ENCODE data around the gene UBE2K.
A peak's percentile ranks its signal among the peaks of the same experiment; 100 is the strongest.
"Not testable (repeated sequence)": the region's sequence is repeated elsewhere in the genome, so short reads cannot be mapped to it uniquely, and the experiment has no call there.

Gene UBE2K

DNA sequence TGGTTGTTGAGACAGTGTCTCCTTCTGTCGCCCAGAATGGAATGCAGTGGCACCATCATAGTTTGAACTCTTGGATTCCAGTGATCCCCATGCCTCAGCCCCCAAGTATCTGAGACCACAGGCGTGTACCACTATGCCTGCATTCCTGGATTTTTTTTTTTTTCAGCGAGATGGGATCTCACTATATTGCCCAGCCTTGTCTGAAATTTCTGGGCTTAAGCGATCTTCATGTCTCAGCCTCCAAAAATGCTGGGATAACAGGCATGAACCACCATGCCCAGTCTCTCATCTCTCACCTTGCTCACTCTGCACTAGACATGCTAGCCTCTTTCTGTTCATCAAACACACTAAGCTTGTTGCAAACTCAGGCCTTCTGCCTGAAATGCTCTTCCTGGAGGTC, 104.1 kb downstream of the UBE2K start:
- DNase-seq (ENCODE audit: low read depth in 2 of 2), result no peak

DNA sequence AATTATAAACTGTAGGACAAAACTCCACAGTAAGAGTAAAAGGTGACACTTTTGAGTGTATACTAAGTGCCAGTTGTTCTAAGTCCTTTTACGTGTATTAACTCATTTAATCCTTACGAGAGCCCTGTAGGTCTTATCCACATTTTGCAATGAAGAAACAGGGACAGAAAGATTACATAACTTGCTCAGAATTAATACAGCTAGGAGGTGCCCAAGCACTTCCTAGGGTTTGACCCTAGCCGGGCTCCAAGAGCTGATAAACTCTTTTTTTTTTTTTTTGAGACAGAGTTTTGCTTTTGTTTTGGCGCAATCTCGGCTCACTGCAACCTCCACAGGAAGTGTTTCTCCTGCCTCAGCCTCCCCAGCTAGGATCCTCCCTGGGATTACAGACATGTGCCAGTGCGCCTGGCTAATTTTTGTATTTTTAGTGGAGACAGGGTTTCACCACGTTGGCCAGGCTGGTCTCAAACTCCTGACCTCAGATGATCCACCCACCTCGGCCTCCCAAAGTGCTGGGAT, 110.4 kb downstream of the UBE2K start:
- no peak for DNase-seq (ENCODE audit: low read depth in 2 of 2)

DNA sequence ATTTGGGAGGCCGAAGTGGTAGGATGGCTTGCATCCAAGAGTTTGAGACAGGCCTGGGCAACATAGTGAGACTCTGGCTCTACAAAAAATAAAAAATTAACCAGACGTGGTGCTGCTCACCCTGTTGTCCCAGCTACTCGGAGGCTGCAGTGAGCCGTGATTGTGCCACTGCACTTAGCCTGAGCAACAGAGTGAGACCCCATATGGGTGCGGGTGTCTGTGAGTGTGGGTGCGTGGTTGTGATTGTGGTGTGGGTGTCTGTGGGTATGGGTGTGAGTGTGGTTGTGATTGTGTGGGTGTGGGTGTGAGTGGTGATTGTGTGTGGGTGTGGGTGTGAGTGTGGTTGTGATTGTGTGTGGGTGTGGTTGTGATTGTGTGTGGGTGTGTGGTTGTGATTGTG, 114.6 kb downstream of the UBE2K start:
- no peak for DNase-seq (ENCODE audit: low read depth in 2 of 2)

DNA sequence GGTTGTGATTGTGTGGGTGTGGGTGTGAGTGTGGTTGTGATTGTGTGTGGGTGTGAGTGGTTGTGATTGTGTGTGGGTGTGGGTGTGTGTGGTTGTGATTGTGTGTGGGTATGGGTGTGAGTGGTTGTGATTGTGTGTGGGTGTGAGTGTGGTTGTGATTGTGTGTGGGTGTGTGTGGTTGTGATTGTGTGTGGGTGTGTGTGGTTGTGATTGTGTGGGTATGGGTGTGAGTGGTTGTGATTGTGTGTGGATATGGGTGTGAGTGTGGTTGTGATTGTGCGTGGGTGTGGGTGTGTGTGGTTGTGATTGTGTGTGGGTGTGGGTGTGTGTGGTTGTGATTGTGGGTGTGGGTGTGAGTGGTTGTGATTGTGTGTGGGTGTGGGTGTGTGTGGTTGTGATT, 115.1 kb downstream of the UBE2K start:
- DNase-seq (ENCODE audit: low read depth in 2 of 2), result not testable (repeated sequence)

DNA sequence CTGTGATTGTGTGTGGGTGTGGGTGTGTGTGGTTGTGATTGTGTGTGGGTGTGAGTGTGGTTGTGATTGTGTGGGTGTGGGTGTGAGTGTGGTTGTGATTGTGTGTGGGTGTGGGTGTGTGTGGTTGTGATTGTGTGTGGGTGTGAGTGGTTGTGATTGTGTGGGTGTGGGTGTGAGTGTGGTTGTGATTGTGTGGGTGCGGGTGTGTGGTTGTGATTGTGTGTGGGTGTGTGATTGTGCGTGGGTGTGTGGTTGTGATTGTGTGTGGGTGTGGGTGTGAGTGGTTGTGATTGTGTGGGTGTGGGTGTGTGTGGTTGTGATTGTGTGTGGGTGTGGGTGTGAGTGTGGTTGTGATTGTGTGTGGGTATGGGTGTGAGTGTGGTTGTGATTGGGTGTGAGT, 115.8 kb downstream of the UBE2K start:
- not testable (repeated sequence) for DNase-seq (ENCODE audit: low read depth in 2 of 2)

DNA sequence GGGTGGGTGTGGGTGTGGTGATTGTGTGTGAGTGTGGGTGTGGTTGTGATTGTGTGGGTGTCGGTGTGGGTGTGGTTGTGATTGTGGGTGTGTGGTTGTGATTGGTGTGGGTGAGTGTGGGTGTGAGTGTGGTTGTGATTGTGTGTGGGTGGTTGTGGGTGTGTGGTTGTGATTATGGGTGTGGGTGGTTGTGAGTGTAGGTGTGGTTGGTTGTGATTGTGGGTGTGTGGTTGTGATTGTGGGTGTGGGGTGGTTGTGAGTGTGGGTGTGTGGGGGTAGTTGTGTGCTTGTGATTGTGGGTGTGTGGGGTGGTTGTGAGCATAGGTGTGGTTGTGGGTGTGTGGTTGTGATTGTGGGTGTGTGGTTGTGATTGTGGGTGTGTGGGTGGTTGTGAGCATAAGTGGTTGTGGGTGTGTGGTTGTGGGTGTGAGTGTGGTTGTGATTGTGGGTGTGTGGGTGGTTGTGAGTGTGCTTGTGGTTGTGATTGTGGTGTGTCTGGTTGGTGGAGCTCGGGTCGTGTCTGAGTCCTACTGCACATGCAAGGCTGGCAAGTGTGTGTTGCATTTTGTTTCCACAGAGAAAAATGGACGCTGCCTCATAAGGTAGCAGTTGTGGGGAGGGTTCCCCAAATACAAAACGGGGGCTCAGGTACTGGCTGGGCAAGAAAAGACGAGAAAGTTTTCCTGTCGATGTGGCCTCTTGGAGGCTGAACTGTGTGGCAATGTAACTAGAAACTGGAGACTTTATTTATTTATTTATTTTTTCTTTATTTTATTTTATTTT, 116.7 kb downstream of the UBE2K start:
- DNase-seq (ENCODE audit: low read depth in 2 of 2), result no peak

DNA sequence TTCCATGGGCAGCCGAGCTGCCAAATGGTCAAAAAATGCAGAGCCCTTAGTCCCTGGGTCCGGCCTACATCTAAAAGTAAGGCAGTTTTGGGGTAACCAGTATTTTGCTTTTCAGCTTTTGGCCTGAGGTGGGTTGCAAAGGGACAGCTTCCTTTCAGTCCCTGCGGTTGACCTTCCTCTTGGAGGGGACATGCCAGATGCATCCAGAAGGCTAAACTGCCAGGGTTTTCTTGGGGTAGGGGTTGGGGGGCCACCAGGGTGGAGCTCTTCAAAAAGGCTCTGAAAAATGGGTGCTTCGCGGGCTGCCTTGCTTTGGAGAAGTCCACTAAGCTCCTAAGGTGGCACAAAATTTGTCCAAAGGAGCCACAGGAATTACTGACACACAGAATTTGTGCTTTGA, 120.7 kb downstream of the UBE2K start:
- DNase-seq (ENCODE audit: low read depth in 2 of 2), result no peak

DNA sequence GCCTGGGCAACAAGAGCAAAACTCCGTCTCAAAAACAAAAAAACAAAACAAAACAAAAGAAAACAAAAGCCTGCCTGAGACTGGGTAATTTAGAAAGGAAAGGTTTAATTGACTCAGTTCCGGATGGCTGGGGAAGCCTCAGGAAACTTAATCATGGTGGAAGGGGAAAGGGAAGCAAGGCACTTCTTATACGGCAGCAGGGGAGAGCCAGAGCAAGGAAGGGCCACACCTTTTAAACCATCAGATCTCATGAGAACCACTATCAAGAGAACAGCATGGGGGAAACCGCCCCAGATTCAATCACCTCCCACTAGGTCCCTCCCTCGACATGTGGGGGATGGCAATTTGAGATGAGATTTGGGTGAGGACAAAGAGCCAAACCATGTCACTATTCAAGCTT, 122.2 kb downstream of the UBE2K start:
- DNase-seq (ENCODE audit: low read depth in 2 of 2), result no peak

DNA sequence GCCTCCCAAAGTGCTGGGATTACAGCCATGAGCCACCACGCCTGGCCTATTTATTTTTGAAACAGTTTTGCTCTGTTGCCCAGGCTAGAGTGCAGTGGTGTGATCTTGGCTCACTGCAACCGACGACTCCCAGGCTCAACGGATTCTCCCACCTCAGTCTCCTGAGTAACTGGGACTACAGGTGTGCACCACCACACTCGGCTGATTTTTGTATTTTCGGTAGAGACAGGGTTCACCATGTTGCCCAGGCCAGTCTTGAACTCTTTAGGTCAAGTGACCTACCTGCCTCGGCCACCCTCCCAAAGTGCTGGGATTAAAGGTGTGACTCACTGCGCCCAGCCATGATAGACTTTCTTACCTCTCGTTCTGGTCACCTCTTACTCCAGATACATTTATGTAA, 124.0 kb downstream of the UBE2K start:
- no peak for DNase-seq (ENCODE audit: low read depth in 2 of 2)

DNA sequence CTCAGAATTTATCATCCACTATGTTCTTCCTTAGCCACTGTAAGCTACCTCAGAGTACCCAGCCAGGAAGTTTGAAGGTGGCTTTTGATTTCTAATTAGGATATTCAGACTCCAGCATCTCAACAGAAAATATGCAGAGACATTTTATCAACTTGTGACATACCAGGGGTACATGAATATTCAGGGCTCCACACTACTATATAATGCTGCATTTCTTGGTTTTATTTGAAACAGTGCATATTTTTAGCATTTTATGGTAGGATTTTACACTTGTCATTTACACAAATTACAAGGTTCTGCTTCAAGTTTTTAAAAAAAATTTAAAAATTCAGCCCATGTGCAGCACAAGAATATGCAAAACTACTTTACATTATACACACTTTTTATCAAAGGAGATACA, 124.7 kb downstream of the UBE2K start:
- DNase-seq (ENCODE audit: low read depth in 2 of 2), result no peak

DNA sequence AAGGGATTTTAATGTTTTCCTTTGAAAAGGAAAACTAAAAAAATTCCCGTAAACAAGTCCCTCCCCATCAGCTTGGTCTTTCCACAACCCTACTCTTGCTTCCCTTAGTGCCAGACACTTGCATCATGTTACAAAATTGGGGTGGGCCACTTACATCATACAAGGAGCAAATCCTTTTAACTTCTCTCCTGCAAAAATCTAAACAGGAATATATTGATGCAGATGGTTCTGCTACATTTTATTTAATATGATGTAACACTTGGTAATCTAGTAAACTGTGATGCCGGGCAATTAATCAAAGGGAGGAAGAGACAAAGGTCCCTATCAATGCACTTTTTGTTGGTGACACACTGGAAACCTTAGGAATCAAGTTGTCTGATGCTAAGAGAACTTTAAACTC, 125.3 kb downstream of the UBE2K start:
- DNase-seq (ENCODE audit: low read depth in 2 of 2), result peak; percentile 31 to 48

DNA sequence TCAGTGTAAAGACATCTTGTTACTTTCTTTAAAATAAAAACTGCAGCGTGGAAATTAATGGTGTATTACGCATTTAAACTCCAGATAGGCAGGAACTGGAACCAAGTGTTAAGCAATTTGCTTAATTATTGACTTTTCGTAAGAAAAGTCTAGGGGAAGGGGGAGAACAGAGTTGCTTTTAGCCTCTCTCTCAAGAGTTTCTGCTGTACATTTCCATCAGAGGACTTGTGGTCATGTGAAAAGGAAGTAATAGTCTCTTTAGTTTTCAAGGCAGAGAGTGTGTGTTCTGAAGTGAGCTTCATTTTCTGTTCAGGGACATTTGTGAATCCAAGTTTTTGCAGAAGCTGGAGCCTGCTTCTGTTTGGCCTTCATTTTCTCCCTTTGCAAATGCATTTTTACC, 127.2 kb downstream of the UBE2K start:
- no peak for DNase-seq (ENCODE audit: low read depth in 2 of 2)

DNA sequence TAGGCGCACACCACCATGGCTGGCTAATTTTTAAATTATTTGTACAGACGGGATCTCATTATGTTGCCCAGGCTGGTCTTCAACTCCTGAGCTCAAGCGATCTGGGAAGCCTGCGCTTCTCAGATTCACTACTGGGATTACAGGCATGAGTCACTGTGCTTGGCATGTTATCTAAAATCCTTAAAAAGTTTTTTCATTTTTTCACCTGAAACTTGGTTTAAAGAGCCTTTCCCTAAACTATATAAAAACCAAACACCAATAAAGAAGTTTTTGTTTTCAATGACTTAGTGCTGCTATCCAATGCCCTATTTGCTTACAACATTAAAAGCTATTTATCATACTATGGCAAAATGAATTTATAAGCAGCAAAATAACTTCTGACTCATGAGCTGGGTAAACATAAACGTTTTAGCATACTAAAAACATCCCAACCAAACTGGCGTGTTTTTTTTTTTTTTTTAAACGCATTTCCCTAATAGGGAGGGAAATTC, 127.8 kb downstream of the UBE2K start:
- DNase-seq (ENCODE audit: low read depth in 2 of 2), result no peak

Data from fibroblast of skin of left quadriceps (primary cell).